NB4 (cell line): Measurements from ENCODE around the gene MAP1LC3B.

Experiments used
- TF ChIP-seq, protein P1 (sequence below): IDR thresholded peaks from one replicate; pipeline ENCODE4 v1.5.1; 2012; ENCODE audit warnings: low read depth, low read length
- TF ChIP-seq, protein P2 (sequence below): IDR thresholded peaks from 2 replicates; pipeline ENCODE4 v1.6.1; 2011; ENCODE audit warnings: low read depth, low read length

- TF ChIP-seq, protein P1, sequence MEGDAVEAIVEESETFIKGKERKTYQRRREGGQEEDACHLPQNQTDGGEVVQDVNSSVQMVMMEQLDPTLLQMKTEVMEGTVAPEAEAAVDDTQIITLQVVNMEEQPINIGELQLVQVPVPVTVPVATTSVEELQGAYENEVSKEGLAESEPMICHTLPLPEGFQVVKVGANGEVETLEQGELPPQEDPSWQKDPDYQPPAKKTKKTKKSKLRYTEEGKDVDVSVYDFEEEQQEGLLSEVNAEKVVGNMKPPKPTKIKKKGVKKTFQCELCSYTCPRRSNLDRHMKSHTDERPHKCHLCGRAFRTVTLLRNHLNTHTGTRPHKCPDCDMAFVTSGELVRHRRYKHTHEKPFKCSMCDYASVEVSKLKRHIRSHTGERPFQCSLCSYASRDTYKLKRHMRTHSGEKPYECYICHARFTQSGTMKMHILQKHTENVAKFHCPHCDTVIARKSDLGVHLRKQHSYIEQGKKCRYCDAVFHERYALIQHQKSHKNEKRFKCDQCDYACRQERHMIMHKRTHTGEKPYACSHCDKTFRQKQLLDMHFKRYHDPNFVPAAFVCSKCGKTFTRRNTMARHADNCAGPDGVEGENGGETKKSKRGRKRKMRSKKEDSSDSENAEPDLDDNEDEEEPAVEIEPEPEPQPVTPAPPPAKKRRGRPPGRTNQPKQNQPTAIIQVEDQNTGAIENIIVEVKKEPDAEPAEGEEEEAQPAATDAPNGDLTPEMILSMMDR, result no peak
- TF ChIP-seq, protein P2, sequence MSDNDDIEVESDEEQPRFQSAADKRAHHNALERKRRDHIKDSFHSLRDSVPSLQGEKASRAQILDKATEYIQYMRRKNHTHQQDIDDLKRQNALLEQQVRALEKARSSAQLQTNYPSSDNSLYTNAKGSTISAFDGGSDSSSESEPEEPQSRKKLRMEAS, result no peak
Observed at GRCh38 chr16:87395181-87395842, 3.2 kb downstream of the MAP1LC3B start.
